ENCODE results near the gene CDC25B.
A peak's percentile ranks its signal among the peaks of the same experiment; 100 is the strongest.
"Not testable (repeated sequence)": the region's sequence is repeated elsewhere in the genome, so short reads cannot be mapped to it uniquely, and the experiment has no call there.

Gene CDC25B

DNA sequence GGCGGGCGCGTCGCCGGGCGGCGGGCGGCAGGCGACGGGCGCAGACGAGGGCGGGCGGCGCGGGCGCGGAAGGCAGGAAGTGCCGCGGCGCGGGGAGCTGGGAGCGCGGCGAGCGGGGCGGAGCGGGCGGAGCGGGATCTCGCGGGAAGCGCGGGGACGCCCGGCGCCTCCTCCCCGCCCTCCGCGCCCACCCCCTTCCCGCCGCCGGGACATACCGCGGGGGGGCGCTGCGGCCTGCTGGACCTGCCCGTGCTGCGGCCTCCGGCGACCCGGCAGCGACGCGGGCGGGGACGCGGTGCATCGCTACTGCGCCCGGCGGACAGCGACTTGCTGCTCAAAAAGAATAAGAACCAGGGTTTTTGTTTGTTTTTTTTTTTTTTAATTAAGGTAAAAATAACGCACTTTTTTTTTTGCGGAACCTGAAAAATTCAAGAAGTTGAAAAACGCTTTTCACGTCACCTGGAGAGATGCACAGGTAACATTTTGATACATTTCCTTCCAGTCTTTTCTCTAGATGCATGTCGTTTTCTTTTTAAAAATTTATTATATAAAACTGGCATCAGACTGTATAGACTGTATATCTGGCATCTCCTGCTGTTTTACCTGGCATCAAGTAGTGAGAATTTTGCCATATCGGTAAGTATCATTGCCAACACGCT is 9.3 kb upstream of the CDC25B start, which contains the start of gene CENPB:
TSS of gene CENPB (minus strand) at position 76 of the 659 bp plus-strand sequence. CDS start 257 bp downstream, outside the sequence.
- DNase-seq, result peak; percentile 92

DNA sequence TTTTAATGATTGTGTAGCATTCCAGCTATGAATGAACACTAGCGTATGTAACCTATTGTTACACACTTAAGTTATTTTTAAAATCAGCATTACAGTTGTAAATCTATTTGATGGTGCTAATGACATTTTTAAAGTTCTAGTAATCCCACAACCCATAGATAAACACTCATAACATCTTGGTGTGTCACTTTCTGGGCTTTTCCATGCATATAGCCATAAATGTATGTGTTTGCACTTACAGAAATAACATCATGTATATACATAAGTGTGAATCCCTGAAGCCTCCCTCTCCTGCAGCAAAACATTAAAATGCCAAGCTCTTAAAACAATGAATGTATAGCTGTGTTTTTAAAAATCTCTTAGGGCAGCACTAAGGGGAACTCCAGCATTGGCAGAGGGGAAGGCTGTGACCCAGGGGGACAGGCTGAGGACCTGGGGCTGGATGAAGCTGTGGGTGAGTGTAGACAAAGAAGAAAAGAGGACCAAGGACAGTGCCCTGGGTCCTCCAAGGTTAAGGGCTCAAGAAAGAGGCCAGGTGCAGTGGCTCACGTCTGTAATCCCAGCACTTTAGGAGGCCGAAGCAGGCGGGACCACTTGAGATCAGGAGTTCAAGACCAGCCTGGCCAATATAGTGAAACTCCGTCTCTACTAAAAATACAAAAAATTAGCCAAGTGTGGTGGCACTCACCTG is 8.6 kb upstream of the CDC25B start:
- DNase-seq, result no peak

DNA sequence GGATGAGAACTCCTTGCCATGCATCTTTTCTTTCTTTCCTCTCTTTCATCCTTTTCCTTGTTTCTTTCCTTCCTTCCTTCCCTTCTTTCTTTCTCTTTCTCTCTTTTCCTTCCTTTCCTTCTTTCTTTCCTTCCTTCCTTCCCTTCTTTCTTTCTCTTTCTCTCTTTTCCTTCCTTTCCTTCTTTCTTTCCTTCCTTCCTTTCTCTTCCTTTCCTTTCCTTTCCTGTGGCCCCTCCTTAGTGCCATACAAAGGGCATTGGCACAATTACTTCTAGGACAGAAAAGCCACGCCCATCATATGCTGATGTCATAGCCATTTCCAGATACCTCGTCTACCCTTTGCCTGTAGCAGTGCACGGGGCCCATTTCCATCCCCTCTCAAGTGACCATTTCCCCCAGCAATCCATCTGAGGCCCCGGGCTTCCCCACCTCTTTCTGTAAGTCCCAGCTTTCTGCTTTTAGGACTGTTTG is 7.4 kb upstream of the CDC25B start:
- DNase-seq, result no peak

- not testable (repeated sequence) for DNase-seq
These were observed 6.9 kb upstream of the CDC25B start for GRCh38 chr20:3789201-3789600.

GRCh38 chr20:3794168-3794567 is 1.9 kb upstream of the CDC25B start:
- not testable (repeated sequence) for DNase-seq

DNA sequence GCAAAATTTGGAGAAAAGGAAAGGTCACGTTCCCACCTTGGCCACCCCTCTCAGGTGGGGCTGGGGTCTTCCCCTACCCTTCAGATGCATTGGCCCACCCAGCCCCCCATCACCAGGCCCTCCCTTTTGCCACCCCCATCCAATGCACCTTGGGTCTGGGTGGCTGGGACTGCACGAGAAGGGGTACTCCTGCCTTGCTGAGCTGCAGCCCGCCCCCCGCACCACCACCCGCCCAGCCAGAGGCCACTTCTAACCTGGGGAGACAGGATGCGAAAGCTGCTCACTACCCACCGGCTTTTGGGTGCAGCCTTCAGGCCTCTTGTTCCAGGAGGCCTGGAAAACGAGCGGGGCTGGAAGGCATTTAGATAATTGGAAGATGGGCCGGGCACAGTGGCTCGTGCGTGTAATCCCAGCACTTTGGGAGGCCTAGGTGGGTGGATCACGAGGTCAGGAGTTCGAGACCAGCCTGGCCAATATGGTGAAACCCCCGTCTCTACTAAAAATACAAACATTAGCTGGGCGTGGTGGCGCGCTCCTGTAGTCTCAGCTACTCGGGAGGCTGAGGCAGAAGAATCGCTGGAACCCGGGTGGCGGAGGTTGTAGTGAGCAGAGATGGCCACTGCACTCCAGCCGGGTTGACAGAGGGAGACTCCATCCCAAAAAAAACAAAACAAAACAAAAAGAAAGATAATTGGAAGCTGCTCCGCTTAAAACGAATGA is 1.2 kb upstream of the CDC25B start:
- no peak for DNase-seq

DNA sequence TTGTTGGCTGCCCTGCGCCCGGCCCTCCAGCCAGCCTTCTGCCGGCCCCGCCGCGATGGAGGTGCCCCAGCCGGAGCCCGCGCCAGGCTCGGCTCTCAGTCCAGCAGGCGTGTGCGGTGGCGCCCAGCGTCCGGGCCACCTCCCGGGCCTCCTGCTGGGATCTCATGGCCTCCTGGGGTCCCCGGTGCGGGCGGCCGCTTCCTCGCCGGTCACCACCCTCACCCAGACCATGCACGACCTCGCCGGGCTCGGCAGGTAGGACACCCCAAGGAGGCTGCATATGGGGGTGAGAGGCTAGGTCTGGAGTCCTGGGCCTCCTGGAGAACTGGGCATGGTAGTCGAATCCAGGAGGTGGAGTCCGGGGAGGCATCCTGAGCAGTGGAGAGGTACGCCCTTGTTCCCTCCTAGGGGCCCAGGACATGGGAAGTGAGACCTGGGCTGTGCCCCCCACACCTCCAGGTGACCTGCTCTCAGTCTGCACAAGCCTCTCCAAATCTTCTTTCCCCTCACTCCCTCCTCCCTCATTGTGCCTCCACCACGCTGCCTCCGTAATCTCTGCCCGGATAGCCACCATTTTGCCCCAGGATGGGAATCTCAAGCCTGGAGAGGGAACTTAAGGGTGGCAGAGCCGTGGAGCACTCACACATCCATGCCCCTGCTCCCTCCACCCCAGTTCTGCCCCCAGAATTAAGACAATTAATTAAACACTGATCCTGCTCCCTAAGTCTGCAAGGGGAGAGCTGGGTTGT is 541 bp downstream of the CDC25B start:
- no peak for DNase-seq

DNA sequence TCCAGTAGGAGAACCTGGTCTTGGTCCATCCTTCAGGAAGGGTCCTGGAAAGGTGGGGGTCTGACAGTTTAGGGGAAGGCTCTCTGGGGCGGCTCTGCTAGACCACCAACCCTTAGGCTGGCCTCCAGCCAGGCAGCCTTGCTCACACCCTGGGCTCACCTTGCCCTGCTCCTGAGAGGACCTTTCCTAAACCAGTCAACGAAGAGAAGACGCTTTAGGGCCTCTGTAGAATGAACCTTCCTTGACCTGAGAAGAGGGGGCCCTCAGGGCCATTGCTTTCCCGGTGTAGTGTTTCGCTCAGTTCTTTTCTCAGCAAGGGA is 1.1 kb downstream of the CDC25B start:
- DNase-seq, result no peak

GRCh38 chr20:3797592-3798372 is 1.7 kb downstream of the CDC25B start:
- DNase-seq, result peak; percentile 63

- DNase-seq, result no peak
These were observed 2.3 kb downstream of the CDC25B start for GRCh38 chr20:3798373-3798768.

GRCh38 chr20:3798908-3799248 is 2.8 kb downstream of the CDC25B start:
- DNase-seq, result no peak

- no peak for DNase-seq
These were observed 4.3 kb downstream of the CDC25B start for GRCh38 chr20:3800256-3800877.

DNA sequence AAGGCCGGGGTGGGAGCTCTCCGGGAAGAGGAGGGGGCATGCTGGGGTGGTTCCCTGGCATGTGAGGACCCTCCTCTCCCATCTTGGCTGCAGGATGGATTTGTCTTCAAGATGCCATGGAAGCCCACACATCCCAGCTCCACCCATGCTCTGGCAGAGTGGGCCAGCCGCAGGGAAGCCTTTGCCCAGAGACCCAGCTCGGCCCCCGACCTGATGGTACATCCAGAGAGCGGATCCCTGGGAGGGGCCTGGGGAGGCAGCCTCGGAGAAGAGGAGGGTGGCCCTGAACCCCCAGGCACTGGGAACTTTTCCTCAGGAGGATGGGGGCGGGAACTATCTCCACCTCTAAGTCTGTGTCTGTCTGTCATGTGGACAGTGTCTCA is 4.8 kb downstream of the CDC25B start:
- DNase-seq, result no peak

DNA sequence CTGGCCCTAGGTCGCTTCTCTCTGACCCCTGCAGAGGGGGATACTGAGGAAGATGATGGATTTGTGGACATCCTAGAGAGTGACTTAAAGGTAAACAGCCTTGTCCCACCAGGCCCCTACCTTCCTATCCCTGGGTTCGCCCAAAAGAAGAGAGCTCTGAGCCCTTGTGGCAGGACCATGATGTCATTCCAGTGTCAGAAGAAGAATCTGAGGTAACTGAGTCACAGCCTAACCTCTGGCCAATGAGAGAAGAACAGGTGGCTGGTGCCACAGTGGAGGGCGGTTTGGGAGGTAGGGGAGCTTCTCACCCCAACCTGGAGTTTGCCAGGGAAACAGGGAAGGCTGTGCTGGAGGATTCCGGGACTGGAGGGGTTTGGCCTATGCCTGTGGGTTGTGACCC is 5.2 kb downstream of the CDC25B start:
- DNase-seq, result no peak

DNA sequence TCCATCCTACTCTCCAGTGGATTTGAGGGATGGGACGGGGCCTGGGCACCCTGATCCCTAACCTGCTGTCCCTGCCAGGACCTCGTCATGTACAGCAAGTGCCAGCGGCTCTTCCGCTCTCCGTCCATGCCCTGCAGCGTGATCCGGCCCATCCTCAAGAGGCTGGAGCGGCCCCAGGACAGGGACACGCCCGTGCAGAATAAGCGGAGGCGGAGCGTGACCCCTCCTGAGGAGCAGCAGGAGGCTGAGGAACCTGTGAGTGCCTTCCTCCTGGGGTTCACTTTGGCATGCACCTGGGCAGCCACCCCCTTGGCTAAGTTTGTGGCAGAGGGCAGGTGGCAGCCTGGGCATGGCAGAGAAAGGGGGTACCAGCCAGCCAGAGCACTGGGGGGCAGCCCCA is 5.7 kb downstream of the CDC25B start:
- no peak for DNase-seq

GRCh38 chr20:3802524-3803239 is 6.6 kb downstream of the CDC25B start:
- no peak for DNase-seq

DNA sequence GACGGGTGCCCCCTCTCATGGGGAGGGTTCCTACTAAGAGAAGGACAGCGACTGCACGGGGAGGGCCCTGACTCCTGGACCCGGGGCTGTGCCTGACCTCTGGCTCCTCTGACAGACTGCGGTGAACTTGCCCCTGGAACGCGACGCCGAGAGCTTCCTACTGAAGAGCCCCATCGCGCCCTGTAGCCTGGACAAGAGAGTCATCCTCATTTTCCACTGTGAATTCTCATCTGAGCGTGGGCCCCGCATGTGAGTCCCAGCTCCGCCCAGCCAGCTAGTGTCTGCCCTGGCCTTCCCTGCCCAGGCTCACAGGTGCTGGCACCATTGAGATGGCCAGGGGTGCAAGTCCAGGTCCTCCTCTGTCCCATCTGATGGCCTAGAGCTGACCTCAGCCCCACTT is 7.2 kb downstream of the CDC25B start:
- no peak for DNase-seq

DNA sequence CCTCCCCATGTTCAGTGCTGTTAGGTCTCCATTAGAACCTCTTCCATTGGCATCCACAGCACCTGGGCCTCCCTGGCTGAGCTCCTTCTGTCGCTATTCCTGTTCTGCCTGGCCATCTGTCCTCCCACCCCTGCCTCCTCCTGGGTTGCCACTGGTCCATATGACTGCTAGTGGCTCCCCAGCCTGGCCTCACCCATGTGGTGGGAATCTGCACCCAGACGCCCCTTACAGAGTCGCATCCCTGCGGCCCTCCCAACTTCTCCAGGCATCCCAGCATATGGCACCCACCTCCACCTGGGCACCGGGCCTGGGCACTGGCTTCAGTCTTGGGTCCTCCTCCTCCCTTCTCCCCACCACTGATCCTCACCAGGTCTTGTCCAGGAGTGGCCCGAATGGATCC is 7.7 kb downstream of the CDC25B start:
- no peak for DNase-seq

- no peak for DNase-seq
These were observed 8.2 kb downstream of the CDC25B start for GRCh38 chr20:3804254-3804751.

GRCh38 chr20:3804781-3805180 is 8.7 kb downstream of the CDC25B start:
- DNase-seq, result no peak

GRCh38 chr20:3808544-3808943 is 12.4 kb downstream of the CDC25B start:
- DNase-seq, result no peak

All from CD4-positive, alpha-beta T cell treated with Interleukin-21 for 1 hour (primary cell).